DND-41 (cell line): ENCODE data around the gene SIRPB2.

Experiments used
- CTCF ChIP-seq: IDR thresholded peaks from 2 replicates; pipeline ENCODE4 v1.5.1; 2012; ENCODE audit warnings: borderline replicate concordance, low read length, moderate library complexity, mild to moderate bottlenecking; ENCODE audit not compliant: poor library complexity, severe bottlenecking; ENCODE audit errors: extremely low read depth
- EZH2 ChIP-seq: IDR thresholded peaks from 3 replicates; pipeline ENCODE4 v1.6.1; 2012; ENCODE audit warnings: borderline replicate concordance, low read depth, mild to moderate bottlenecking, moderate library complexity, low read length, inconsistent platforms; ENCODE audit not compliant: severe bottlenecking

- TF ChIP-seq CTCF (no peak), EZH2 (no peak)
These were observed 23.0 kb downstream of the SIRPB2 start for GRCh38 chr20:1468117-1468624.
